Epithelial cell of prostate (primary cell): ENCODE results near the gene SFXN5.

Source experiments
- DNase-seq: peaks from one replicate; pipeline ENCODE4 v3.0.0-alpha.2; 2011; ENCODE audit warnings: low read depth, low spot score
- H3K27ac ChIP-seq: fragments of 450-650 bp; 2 replicates; pipeline ENCODE4 v1.5.1; 2017; ENCODE audit warnings: mild to moderate bottlenecking

Gene SFXN5

DNA sequence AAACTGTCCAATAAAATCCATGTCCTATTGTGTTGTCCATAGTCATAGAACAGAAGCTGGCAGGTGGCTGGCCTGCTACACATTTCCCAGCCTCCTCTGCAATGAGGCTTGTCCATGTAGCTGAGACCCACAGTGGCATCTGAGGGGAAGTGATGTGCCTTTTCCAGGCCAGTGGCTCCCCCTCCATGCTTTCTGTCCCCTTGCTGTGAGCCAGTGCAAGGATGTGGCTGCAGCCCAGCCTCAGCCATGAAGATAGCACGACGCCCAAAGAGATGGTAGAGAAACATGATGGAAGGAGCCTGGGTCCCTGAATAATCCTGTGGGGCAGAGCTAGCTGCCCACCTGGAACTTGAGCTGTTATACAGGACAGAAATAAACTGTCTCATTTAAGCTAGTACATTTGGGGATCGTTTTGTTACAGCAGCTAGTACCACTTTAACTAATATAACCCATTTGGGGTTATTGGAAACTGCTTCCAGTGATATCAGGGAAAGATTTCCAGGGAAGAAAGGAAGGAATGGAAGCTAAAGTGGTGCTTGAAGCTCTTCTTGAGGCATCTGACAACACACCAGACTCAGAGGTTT, 40.3 kb downstream of the SFXN5 start:
- no peak overlapping the region for H3K27ac ChIP-seq
- DNase-seq: no peak

DNA sequence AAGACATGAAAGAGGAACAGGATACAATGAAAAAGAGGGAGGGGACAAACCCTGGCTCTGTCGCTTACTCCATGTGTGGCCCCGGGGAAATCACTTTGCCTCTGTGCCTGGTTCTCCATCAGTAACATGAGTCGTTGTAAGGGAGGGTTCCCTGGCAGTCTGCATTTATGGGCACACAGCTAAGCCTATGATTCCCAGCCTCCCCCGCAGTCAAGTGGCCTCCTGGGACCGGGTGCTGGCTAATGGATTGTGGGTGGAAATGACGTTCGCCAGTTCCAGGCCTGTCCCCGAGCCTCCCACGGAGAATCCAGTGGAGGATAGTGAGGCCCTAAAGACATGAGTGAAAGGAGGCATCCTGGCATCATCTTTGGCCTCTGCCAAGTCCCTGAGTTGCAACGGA, 42.7 kb downstream of the SFXN5 start:
- DNase-seq: no peak
- no peak overlapping the region for H3K27ac ChIP-seq

DNA sequence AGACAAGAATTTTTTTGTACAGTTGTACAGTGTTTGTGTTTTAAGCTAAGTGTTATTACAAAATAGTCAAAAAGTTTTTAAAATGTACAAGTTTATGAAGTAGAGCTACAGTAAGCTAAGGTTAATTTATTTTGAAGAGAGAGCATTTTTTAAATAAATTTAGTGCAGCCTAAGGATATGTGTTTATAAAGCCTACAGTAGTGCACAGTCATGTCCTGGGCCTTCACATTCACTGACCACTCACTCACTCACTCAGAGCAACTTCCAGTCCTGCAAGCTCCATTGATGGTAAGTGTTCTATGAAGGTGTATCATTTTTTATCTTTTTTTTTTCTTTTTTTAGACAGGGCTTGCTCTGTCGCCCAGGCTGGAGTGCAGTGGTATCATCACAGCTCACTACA, 44.2 kb downstream of the SFXN5 start:
- H3K27ac ChIP-seq: no peak overlapping the region
- no peak for DNase-seq

DNA sequence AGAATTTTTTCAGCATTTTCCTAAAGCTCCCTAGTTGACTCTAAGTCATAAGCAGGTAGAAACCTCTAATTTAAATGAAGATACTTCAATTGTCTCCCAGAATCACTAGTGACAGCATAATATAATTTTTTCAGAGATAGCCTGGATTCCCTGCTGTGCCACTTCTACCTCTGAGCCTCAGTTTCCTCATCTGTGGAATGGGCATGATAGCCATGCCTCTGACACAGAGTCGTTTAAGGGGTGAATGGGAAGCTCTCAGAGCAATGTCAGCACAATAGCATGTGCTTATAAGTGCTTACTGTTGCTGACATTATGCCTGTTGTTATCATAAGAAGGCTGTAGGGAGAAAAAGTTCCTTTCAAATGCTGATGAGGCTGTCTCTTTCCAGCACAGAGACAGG, 48.0 kb downstream of the SFXN5 start:
- no peak for DNase-seq

DNA sequence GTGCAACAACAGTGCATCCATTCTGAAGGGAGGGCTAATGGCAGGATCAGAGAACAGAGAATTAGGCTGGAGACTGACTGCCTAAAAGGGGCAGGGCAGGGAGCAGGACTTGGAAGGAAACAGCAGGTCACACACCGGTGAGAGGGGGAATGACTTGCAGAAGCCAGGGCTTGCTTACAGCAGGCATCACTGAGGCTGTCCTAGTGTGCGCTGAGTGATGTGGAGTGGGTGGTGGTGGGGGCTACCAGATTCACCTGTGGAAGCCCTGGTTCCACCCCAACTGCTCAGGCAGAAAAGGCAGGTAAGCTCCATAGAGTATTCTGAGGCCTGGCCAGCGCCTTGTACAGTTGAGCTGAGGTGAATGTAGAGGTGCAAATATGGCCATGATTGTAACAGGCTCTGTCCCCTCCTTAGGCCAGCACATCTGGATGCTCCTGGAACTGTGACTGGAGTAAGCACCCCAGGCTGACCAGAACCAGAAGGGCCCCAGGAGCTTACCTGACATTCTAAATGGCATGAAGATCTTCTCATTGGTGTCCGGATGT, 49.4 kb downstream of the SFXN5 start:
- no peak for DNase-seq
- no peak overlapping the region for H3K27ac ChIP-seq

More for the DNA sequence above, 48.0 kb downstream of the SFXN5 start:
- H3K27ac ChIP-seq: no peak overlapping the region

DNA sequence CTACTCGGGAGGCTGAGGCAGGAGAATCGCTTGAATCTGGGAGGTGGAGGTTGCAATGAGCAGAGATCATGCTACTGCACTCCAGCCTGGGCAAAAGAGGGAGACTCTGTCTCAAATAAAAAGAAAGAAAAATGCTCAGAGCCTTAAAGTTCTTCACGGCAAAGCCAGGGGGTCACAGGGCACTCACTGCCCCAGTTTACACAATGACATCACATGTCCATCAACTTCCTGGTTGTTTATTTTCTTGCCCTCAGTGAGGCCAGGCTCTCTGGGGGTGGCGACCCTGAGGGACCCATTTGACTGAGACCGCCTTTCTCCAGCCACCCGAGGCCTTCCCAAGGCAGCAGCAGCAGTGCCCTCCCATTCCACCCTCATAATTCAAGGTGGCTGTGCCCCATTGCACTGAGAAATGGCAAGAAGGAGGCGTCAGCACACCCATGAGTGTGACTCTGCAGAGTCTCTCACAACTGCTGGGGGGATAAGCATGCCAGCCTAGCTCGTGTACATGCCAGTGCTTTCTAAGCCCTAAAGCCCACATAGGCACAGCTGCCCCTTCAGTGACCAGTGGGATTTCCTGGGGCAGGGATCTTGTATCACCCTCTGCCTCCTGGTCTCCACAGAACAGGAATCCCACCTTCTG, 50.0 kb downstream of the SFXN5 start:
- no peak overlapping the region for H3K27ac ChIP-seq
- no peak for DNase-seq

DNA sequence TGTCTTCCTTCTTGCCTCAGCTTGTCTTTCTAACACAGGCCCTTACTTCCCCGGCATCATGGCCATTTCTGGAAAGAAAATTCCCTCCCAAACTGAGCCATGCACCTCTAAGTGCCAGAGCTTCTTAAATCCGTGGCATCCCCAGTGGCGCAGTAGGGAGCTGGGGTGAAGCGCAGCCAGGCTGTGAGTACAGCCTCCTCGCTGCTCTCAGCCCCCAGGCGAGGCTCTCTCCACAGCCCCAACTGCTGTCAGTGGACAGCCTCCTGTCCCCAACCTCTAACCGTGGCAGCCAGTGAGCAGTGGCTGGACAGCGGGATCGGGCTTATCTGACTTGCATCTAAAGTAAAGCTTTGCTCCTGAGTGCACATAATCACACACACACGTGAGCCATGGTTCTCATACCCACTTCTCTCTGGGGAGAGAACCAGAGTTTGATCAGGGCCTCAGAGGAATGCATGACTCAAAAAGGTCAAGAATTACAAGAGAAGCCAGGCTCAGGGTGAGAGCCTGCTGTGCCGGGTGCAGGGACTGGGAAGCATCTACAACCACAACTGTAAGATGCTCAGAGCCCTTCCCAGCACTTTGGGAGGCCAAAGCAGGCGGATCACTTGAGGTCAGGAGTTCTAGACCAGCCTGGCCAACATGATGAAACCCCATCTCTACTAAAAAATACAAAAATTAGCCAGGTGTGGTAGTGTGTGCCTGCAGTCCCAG, 50.7 kb downstream of the SFXN5 start:
- H3K27ac ChIP-seq: no peak overlapping the region
- DNase-seq: no peak

DNA sequence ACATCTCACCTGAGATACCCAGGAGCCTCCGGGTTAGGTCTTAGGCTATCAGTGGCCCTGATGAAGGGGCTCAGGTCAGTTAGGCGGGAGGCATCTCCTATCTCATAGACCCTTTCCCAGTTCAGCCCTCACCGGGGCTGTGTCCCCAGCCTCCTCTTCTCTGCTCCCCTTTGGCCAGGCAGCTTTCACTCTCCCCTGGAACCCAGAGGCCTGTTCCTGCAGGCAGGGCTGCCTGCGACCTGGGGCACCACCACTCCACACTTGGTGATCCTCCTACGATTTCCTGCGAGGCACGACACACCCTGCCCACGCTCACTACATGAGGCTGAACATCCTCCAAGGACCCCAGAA, 51.2 kb downstream of the SFXN5 start:
- no peak overlapping the region for H3K27ac ChIP-seq
- DNase-seq: no peak

DNA sequence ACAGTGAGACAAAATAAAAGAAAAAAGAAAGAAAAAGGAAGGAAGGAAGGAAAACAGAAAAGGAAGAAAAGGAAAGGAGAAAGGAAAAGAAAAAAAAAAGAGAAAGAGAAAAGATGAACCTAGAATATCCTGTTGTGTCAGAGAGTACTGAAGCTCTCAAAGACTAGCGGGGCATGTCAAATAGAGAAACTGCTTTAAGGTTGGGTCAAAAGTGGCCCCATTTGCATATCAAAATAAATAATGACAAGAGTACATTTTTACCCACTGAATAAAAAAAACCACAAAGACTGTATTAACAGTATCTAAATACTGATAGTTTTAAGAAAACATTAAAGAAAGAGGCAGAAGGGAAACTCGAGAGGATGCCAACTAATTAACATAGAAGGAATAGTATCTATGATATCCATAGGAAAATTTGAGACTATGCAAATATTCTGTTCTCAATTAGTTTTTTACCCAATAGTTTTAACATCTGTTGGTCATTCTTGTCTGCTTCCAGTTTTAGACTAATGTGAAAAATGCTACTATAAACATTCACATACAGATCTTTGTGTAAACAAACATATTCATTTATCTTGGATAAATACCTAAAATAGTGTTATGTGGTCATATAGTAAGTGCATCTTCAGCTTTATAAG, 53.2 kb downstream of the SFXN5 start:
- DNase-seq: no peak
- H3K27ac ChIP-seq: no peak overlapping the region

DNA sequence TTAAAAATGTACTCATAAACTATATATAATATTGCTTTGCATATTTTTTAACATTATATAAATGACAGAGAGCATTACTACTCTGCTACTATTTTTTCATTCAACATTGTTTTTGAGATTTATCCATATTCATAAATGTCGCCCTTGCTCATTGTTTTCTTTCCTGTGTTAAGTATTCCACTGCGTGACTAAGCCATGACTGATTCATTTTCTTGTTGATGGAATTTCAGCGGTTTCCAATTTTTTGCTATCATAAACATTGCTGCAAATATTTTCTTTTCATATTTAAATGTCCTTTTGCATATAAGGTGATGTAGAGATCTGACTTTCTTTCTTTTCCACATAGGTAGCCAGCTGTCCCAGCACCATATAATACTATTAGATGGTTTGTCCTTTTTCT, 57.6 kb downstream of the SFXN5 start:
- H3K27ac ChIP-seq: no peak overlapping the region
- DNase-seq: no peak

DNA sequence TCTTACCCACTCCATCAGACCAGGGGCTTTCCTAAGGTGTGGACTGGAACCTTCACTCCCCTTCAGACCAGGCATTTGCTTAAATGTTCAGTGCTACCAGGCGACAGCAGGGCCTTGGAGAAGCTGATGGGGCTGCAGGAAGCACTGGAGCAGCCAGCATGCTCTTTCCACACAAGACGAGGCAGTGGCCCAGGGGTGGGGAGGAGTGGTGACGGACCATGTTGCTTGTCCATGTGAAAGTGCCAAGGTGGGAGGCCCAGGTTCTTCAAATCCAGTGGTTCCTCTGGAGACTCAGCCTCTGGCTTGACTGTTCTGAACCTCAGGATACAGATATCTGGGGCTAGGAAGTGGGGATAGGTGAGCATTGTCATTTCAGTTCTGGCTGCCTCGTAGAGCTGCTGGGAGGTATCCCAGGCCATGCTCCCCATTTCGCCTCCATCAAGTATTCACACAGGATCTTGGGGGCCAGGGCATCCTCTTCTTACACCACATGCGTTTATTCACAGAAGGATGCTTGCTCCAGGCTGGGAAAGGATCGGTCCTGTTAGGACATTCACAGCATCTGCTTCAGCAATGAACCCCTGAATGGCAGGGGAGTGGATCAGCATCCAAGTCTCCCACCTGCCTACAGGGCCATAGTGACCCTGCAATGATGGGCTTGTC, 62.2 kb downstream of the SFXN5 start:
- no peak overlapping the region for H3K27ac ChIP-seq
- DNase-seq: no peak

DNA sequence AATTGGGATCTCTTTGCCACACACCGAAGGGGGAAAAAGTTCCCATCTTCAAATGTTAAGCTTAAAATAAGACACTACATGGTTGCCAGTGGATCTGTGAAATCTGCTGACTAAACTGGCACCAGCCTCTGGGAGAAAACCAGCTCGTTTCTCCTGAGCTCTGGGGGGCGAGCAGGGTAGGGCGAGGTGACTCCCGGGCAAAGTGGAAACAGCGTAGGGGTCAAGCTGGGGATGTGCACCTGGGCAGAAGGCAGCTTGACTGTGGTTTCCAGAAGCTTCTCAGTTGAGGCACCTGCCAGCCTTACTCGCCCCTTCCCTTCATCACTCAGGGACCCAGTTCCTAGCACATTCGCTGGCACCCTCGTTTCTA, 62.8 kb downstream of the SFXN5 start:
- no peak for DNase-seq
- no peak overlapping the region for H3K27ac ChIP-seq

DNA sequence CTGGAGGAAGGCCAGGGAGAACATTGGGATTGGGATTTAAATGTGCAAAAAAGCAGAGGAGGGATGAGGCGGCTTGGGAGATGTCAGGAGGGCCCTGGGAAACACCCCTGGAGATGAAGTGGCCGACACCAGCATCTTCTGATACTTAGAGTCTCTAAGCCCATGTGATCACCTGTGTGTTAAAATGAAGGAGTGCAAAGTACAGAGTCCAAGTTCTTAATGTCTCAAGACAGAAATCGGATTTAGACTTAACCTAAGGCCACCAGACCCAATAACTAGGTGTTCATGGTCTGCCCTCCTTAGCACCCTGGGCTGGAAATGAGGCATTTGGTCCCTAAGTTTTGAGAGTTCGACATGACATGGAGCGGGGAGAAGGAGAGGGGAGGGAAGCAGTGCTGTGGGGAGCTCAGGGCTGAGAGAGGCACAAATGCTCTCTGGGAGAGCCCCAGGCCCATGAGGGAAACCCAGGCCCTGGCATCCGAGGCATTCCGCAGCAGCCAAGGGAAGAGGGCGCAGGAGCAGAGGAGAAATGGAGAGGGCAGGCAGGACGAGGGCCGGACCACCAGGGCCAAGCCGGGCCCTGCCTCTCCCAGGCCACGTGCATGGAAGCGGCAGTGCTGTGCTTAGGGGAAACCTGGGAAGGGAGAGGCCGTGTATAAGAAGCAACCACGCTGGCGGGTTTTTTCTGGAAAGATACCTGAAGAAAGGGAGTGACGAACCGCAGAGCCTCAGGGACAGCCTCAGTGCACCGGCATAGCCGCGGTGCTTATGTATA, 63.3 kb downstream of the SFXN5 start:
- H3K27ac ChIP-seq: no peak overlapping the region
- DNase-seq: no peak

DNA sequence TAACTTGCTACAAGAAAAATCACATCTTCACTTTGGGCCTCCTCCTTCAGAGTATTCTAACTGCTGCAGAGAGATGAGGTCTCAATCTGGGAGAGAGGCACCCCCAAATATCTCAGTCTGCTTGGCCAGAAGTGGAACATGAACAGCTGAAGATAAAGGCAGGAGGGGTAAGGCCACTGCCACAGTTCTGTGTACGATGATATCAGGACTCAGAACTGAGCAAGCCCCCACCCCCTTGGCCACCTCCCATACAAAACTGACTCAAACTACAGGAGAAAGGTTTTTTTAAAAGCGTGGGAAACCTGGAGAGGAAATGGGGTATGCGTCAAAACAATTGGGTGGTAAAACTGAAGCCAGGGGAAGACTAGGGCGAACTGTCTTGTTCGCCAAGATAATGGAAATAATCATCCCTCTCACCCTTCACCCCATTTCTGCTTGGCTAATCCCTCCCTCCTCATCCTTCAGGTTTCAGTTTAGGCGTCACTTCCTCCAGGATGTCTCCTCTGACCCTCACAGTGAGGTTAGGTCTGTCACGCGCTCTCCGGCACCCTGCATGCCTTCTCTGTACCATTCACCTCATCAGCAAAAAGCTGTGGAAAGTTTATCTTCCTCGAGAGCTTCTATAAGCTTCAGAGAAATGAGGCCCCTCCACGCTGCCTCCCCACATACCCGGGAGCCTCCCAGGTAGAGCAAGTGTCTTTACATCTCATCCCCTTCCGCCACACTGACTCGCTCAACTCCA, 64.4 kb downstream of the SFXN5 start:
- DNase-seq: no peak
- H3K27ac ChIP-seq: no peak overlapping the region

DNA sequence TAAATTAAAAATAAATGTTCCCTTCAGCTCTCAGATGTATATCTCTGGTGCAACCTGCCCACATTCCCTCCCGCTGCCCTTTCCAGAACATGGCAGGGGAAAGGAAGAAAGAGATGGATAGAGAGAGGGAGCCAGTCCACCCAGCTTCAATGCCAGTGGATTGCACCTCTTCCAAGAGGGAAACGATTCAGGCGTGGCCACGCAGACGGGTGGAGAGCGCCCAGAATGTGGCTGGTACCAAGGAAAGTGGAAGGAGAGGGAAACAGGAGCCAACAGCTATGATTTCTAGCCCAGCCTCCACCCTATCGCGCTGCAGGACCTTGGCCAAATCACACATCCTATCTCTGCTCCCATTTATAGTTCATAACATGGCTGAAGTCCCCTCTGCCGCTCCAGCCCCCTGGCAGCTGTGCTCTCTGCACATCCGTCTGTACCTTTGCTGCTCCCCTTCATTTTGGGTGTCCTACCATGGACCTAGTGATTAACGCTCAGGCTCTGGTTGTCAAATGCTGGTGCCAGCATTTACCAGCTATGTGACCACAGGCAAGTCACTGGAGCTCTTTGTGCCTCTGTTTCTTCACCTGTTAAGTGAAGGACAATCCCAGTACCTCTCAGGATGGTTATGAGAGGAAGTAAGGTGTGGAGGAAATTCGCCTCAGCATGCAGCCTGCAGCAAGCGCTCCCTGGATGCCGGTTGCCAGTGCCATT, 66.5 kb downstream of the SFXN5 start:
- no peak overlapping the region for H3K27ac ChIP-seq
- no peak for DNase-seq

DNA sequence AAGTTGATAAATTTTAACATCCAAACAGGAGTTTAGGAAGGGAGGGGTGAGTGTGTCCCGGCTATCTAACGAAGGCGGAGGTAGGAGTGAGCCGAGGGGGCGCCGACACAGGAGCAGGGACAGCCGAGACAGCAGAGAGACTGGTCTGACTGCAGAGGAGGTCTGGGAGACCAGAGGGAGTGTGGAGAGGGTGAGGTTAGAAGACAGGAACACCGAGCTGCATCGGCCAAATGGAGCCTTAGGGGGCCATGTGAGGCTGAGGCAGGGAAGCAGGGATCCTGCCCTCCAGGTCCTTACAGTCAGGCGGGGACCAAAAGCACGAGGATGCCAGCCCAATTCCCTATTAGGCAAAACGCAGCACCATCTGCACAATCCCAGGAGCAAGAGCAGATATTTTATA, 67.0 kb downstream of the SFXN5 start:
- no peak for DNase-seq
- no peak overlapping the region for H3K27ac ChIP-seq

DNA sequence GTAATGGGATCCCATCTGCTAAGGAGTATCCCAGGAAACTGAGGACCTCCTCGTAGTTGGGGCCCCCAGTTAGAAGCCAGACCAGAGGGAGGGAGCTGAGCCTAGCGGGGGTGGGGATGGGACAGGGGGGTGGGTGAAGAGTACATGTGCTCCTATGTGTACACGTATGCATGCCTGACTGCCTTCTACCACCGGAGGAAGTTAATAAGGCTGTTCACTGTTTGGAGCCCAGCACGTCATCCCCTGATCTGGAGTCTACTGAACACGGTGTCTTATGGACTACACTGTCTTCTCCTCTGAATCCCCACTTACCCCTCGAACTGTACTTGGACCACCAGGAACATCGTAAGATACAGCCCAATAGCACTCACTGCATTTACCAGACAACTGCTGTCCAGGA, 68.5 kb downstream of the SFXN5 start:
- no peak for DNase-seq
- no peak overlapping the region for H3K27ac ChIP-seq

DNA sequence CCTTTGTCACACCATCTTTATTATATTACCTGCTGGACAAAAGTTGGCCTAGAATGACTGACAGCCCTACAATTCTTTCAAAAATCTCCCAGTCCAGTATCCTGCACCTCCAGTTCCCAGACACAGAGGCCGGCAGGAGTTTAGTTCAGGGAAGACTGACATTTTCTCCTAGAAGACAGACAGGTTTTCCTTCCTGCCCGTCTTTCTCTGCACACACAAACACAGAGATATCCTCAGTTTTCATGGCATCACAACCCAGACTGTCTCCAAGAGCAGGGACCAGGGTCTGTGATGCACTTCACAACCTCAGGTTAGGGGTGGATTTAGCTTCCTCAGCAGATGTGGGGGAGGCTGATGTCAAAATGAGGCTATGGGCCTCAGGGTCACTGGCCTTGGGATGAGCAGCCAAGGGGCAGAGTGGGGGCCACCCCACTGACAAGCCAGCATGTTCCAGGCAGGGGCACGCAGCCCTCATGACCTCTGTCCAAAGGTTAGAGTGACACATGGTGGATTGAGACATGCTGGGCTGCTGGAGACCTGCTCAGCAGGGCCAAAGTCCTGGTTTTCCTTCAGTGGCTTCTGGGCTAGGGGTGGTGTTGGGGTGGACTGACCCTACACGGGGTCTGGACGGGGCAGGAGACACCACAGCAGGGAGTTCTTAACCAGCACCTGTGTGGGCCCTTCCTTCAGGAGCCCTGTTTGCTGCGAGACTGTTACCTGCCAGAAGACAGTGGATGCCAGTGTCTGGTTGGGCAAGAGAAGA, 70.5 kb downstream of the SFXN5 start:
- H3K27ac ChIP-seq: no peak overlapping the region
- DNase-seq: no peak
